Panc1 (cell line): ENCODE data around the gene XKR8.

Source experiments
- POLR2AphosphoS5 ChIP-seq: IDR thresholded peaks from 2 replicates; pipeline ENCODE4 v1.6.1; 2012; ENCODE audit warnings: mild to moderate bottlenecking, low read depth, low read length, moderate library complexity
- TCF7L2 ChIP-seq: IDR thresholded peaks from 2 replicates; pipeline ENCODE4 v1.6.1; 2011; ENCODE audit warnings: mild to moderate bottlenecking, low read depth, low read length, inconsistent platforms
- TF ChIP-seq, protein P1 (sequence below): fragments of 450-650 bp; IDR thresholded peaks from 2 replicates; pipeline ENCODE4 v1.5.1; 2017; ENCODE audit warnings: mild to moderate bottlenecking
- TF ChIP-seq, protein P2 (sequence below), 2 experiments: IDR thresholded peaks; 2 replicates each; pipeline ENCODE4 v1.6.1; 2011 to 2012; ENCODE audit warnings: low read depth in 2 of 2, control low read depth in 1 of 2, low read length in 1 of 2, mild to moderate bottlenecking in 1 of 2, moderate library complexity in 1 of 2; ENCODE audit not compliant: insufficient read depth in 1 of 2

DNA sequence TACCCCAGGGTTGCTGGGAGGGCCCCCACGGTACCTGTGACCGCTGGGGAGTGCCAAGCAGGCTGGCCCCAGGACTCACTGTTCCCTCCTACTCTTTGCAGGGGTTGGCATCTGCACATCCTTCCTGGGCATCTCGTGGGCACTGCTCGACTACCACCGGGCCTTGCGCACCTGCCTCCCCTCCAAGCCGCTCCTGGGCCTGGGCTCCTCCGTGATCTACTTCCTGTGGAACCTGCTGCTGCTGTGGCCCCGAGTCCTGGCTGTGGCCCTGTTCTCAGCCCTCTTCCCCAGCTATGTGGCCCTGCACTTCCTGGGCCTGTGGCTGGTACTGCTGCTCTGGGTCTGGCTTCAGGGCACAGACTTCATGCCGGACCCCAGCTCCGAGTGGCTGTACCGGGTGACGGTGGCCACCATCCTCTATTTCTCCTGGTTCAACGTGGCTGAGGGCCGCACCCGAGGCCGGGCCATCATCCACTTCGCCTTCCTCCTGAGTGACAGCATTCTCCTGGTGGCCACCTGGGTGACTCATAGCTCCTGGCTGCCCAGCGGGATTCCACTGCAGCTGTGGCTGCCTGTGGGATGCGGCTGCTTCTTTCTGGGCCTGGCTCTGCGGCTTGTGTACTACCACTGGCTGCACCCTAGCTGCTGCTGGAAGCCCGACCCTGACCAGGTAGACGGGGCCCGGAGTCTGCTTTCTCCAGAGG lies 6.8 kb downstream of the XKR8 start:
- TF ChIP-seq, protein P1, sequence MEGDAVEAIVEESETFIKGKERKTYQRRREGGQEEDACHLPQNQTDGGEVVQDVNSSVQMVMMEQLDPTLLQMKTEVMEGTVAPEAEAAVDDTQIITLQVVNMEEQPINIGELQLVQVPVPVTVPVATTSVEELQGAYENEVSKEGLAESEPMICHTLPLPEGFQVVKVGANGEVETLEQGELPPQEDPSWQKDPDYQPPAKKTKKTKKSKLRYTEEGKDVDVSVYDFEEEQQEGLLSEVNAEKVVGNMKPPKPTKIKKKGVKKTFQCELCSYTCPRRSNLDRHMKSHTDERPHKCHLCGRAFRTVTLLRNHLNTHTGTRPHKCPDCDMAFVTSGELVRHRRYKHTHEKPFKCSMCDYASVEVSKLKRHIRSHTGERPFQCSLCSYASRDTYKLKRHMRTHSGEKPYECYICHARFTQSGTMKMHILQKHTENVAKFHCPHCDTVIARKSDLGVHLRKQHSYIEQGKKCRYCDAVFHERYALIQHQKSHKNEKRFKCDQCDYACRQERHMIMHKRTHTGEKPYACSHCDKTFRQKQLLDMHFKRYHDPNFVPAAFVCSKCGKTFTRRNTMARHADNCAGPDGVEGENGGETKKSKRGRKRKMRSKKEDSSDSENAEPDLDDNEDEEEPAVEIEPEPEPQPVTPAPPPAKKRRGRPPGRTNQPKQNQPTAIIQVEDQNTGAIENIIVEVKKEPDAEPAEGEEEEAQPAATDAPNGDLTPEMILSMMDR: no peak
- TF ChIP-seq POLR2AphosphoS5 (no peak), TCF7L2 (no peak)
- TF ChIP-seq, protein P2, sequence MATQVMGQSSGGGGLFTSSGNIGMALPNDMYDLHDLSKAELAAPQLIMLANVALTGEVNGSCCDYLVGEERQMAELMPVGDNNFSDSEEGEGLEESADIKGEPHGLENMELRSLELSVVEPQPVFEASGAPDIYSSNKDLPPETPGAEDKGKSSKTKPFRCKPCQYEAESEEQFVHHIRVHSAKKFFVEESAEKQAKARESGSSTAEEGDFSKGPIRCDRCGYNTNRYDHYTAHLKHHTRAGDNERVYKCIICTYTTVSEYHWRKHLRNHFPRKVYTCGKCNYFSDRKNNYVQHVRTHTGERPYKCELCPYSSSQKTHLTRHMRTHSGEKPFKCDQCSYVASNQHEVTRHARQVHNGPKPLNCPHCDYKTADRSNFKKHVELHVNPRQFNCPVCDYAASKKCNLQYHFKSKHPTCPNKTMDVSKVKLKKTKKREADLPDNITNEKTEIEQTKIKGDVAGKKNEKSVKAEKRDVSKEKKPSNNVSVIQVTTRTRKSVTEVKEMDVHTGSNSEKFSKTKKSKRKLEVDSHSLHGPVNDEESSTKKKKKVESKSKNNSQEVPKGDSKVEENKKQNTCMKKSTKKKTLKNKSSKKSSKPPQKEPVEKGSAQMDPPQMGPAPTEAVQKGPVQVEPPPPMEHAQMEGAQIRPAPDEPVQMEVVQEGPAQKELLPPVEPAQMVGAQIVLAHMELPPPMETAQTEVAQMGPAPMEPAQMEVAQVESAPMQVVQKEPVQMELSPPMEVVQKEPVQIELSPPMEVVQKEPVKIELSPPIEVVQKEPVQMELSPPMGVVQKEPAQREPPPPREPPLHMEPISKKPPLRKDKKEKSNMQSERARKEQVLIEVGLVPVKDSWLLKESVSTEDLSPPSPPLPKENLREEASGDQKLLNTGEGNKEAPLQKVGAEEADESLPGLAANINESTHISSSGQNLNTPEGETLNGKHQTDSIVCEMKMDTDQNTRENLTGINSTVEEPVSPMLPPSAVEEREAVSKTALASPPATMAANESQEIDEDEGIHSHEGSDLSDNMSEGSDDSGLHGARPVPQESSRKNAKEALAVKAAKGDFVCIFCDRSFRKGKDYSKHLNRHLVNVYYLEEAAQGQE (IDR thresholded peaks at IDR 0.05; ENCODE audit: insufficient read depth in 1 of 2, low read depth in 2 of 2, low read length in 1 of 2): no peak
